ENCODE data around the gene YAP1.
A peak's percentile ranks its signal among the peaks of the same experiment; 100 is the strongest.

YAP1 gene

GRCh38 chr11:102097186-102097585 is 13.1 kb upstream of the YAP1 start:
- no peak overlapping the region for H3K4me3 ChIP-seq (ENCODE audit: low read depth, low read length)
- no peaks in the 10 kb centered on the region for H3K36me3 ChIP-seq (ENCODE audit: insufficient read depth, low read length)
- H3K27ac ChIP-seq (ENCODE audit: low read depth, low read length): no peak overlapping the region
- H2AFZ ChIP-seq (ENCODE audit: low read length, unreplicated experiment): no peak overlapping the region
- no peaks in the 10 kb centered on the region for H3K27me3 ChIP-seq (ENCODE audit: insufficient read depth, low read length)
- no peaks in the 10 kb centered on the region for H3K79me2 ChIP-seq (ENCODE audit: control insufficient read depth, insufficient read depth, low read length, unreplicated experiment)
- H3K4me1 ChIP-seq (ENCODE audit: control insufficient read depth, insufficient read depth, low read length, unreplicated experiment): no peaks in the 10 kb centered on the region

DNA sequence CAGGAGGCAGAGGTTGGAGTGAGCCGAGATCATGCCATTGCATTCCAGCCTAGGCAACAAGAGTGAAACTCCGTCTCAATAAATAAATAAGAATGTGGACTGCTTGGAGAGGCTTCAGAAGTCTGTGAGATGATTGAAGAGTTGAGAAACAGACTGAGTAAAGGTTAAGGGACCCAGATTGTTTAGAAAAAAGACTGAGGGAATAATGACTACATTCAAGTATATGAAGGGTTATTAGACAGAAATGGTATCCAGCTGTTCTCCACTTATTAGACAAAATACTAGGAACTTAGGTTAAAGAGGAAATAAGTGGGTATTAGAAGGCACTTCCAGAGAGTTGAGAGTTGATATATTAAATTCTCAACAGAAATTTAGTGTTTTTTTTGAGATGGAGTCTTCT is 10.5 kb upstream of the YAP1 start:
- Histone ChIP-seq H3K36me3 (ENCODE audit: insufficient read depth, low read length) (no peaks in the 10 kb centered on the region), H3K27me3 (ENCODE audit: insufficient read depth, low read length) (no peaks in the 10 kb centered on the region)

GRCh38 chr11:102108734-102109440 is 1.4 kb upstream of the YAP1 start:
- Histone ChIP-seq H3K79me2 (ENCODE audit: control insufficient read depth, insufficient read depth, low read length, unreplicated experiment) (peaks cover 35% of the 10 kb centered on the region), H2AFZ (ENCODE audit: low read length, unreplicated experiment) (peak overlapping the region; percentile 86), H3K4me1 (ENCODE audit: control insufficient read depth, insufficient read depth, low read length, unreplicated experiment) (peaks cover 17% of the 10 kb centered on the region), H3K4me3 (ENCODE audit: low read depth, low read length) (peak overlapping the region; percentile 96), H3K36me3 (ENCODE audit: insufficient read depth, low read length) (no peaks in the 10 kb centered on the region), H3K27me3 (ENCODE audit: insufficient read depth, low read length) (no peaks in the 10 kb centered on the region), H3K27ac (ENCODE audit: low read depth, low read length) (0 out of 2 replicates have a peak overlapping the region, but pooled peaks have one; percentile 98)

More for the DNA sequence above, 10.5 kb upstream of the YAP1 start:
- no peak overlapping the region for H3K4me3 ChIP-seq (ENCODE audit: low read depth, low read length)
- no peaks in the 10 kb centered on the region for H3K79me2 ChIP-seq (ENCODE audit: control insufficient read depth, insufficient read depth, low read length, unreplicated experiment)
- no peak overlapping the region for H2AFZ ChIP-seq (ENCODE audit: low read length, unreplicated experiment)
- no peaks in the 10 kb centered on the region for H3K4me1 ChIP-seq (ENCODE audit: control insufficient read depth, insufficient read depth, low read length, unreplicated experiment)
- no peak overlapping the region for H3K27ac ChIP-seq (ENCODE audit: low read depth, low read length)

- peaks cover 9% of the 10 kb centered on the region for H3K36me3 ChIP-seq (ENCODE audit: insufficient read depth, low read length)
- H3K27ac ChIP-seq (ENCODE audit: low read depth, low read length): peak overlapping the region; percentile 98
- peaks cover 53% of the 10 kb centered on the region for H3K79me2 ChIP-seq (ENCODE audit: control insufficient read depth, insufficient read depth, low read length, unreplicated experiment)
- peak overlapping the region; percentile 62 for H2AFZ ChIP-seq (ENCODE audit: low read length, unreplicated experiment)
- peak overlapping the region; percentile 96 for H3K4me3 ChIP-seq (ENCODE audit: low read depth, low read length)
- H3K27me3 ChIP-seq (ENCODE audit: insufficient read depth, low read length): no peaks in the 10 kb centered on the region
- H3K4me1 ChIP-seq (ENCODE audit: control insufficient read depth, insufficient read depth, low read length, unreplicated experiment): peaks cover 34% of the 10 kb centered on the region
These were observed 439 bp downstream of the YAP1 start for GRCh38 chr11:102110761-102111010.

- Histone ChIP-seq H3K27me3 (ENCODE audit: insufficient read depth, low read length) (no peaks in the 10 kb centered on the region), H3K27ac (ENCODE audit: low read depth, low read length) (peak overlapping the region; percentile 98), H3K4me1 (ENCODE audit: control insufficient read depth, insufficient read depth, low read length, unreplicated experiment) (peaks cover 39% of the 10 kb centered on the region), H2AFZ (ENCODE audit: low read length, unreplicated experiment) (peak overlapping the region; percentile 83), H3K79me2 (ENCODE audit: control insufficient read depth, insufficient read depth, low read length, unreplicated experiment) (peaks cover 58% of the 10 kb centered on the region), H3K4me3 (ENCODE audit: low read depth, low read length) (peak overlapping the region; percentile 96), H3K36me3 (ENCODE audit: insufficient read depth, low read length) (peaks cover 9% of the 10 kb centered on the region)
These were observed 952 bp downstream of the YAP1 start for GRCh38 chr11:102111011-102111786.

DNA sequence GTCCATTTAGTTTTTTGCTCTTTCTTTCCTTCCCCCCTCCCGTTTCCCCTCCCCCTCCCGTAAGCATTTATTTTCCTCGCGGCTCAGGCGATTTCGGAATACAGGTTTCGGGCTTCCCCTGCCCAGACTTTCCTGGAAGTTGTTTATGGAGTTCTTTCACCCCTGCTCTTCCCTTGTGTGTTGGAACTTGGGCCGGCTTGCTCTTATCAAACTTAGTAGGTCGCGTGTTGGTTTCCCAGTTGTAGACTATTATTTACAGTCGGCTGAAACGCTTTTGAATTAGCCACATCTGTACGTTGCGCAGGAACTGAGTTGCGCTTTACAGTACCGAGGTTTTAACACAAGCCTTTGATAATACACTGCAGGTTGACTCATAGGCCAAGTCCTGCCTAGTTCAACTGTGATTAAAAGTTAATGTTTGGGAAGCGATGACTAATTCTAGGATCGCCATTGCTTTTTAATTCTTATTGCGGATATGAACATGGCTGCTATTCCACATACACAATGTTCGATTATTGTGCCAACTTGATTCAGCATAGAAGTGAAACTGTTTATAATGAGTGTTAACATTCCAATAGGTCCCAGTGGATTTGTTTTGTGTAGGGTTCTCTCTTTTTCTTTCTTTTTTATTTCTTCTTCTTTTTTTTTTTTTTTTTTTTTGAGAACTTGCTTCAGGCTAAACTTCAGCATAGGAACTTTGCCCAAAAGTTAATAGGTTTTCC is 1.7 kb downstream of the YAP1 start:
- no peaks in the 10 kb centered on the region for H3K27me3 ChIP-seq (ENCODE audit: insufficient read depth, low read length)
- peaks cover 9% of the 10 kb centered on the region for H3K36me3 ChIP-seq (ENCODE audit: insufficient read depth, low read length)
- peaks cover 47% of the 10 kb centered on the region for H3K4me1 ChIP-seq (ENCODE audit: control insufficient read depth, insufficient read depth, low read length, unreplicated experiment)
- peak overlapping the region; percentile 96 for H3K4me3 ChIP-seq (ENCODE audit: low read depth, low read length)
- H2AFZ ChIP-seq (ENCODE audit: low read length, unreplicated experiment): peak overlapping the region; percentile 63
- H3K27ac ChIP-seq (ENCODE audit: low read depth, low read length): peak overlapping the region; percentile 98
- peaks cover 66% of the 10 kb centered on the region for H3K79me2 ChIP-seq (ENCODE audit: control insufficient read depth, insufficient read depth, low read length, unreplicated experiment)

DNA sequence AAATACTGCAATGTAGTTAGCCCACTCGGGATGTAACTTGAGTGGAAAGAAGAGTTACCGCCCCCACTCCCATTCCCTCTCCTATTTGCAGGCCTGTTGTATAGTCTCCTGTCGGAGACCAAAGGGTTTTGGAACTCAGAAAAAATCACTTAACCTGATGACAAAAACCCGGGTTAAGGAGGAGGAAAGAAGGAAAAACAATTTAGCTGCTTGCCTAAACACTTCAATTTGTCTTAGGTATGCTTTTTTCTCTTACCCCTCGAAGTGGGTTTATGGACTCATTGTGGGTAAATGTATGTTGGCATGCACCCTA is 2.2 kb downstream of the YAP1 start:
- Histone ChIP-seq H3K27ac (ENCODE audit: low read depth, low read length) (peak overlapping the region; percentile 98), H3K27me3 (ENCODE audit: insufficient read depth, low read length) (no peaks in the 10 kb centered on the region), H3K36me3 (ENCODE audit: insufficient read depth, low read length) (peaks cover 14% of the 10 kb centered on the region), H2AFZ (ENCODE audit: low read length, unreplicated experiment) (no peak overlapping the region), H3K79me2 (ENCODE audit: control insufficient read depth, insufficient read depth, low read length, unreplicated experiment) (peaks cover 71% of the 10 kb centered on the region), H3K4me1 (ENCODE audit: control insufficient read depth, insufficient read depth, low read length, unreplicated experiment) (peaks cover 52% of the 10 kb centered on the region), H3K4me3 (ENCODE audit: low read depth, low read length) (peak overlapping the region; percentile 96)

- Histone ChIP-seq H2AFZ (ENCODE audit: low read length, unreplicated experiment) (no peak overlapping the region), H3K79me2 (ENCODE audit: control insufficient read depth, insufficient read depth, low read length, unreplicated experiment) (peaks cover 81% of the 10 kb centered on the region), H3K4me3 (ENCODE audit: low read depth, low read length) (peak overlapping the region; percentile 58), H3K36me3 (ENCODE audit: insufficient read depth, low read length) (peaks cover 17% of the 10 kb centered on the region), H3K27me3 (ENCODE audit: insufficient read depth, low read length) (no peaks in the 10 kb centered on the region), H3K27ac (ENCODE audit: low read depth, low read length) (no peak overlapping the region), H3K4me1 (ENCODE audit: control insufficient read depth, insufficient read depth, low read length, unreplicated experiment) (peaks cover 58% of the 10 kb centered on the region)
These were observed 3.8 kb downstream of the YAP1 start for GRCh38 chr11:102114032-102114431.

GRCh38 chr11:102115557-102115956 is 5.3 kb downstream of the YAP1 start:
- peak overlapping the region; percentile 77 for H3K27ac ChIP-seq (ENCODE audit: low read depth, low read length)
- H2AFZ ChIP-seq (ENCODE audit: low read length, unreplicated experiment): no peak overlapping the region
- peaks cover 91% of the 10 kb centered on the region for H3K79me2 ChIP-seq (ENCODE audit: control insufficient read depth, insufficient read depth, low read length, unreplicated experiment)
- H3K36me3 ChIP-seq (ENCODE audit: insufficient read depth, low read length): peaks cover 17% of the 10 kb centered on the region
- H3K4me1 ChIP-seq (ENCODE audit: control insufficient read depth, insufficient read depth, low read length, unreplicated experiment): peaks cover 67% of the 10 kb centered on the region
- H3K27me3 ChIP-seq (ENCODE audit: insufficient read depth, low read length): no peaks in the 10 kb centered on the region
- peak overlapping the region; percentile 12; the same call in 1 of the 2 replicates for H3K4me3 ChIP-seq (ENCODE audit: low read depth, low read length)

- Histone ChIP-seq H3K36me3 (ENCODE audit: insufficient read depth, low read length) (peaks cover 17% of the 10 kb centered on the region), H3K4me3 (ENCODE audit: low read depth, low read length) (peak overlapping the region; percentile 66), H3K4me1 (ENCODE audit: control insufficient read depth, insufficient read depth, low read length, unreplicated experiment) (peaks cover 76% of the 10 kb centered on the region), H3K79me2 (ENCODE audit: control insufficient read depth, insufficient read depth, low read length, unreplicated experiment) (peaks cover 96% of the 10 kb centered on the region), H3K27me3 (ENCODE audit: insufficient read depth, low read length) (no peaks in the 10 kb centered on the region), H2AFZ (ENCODE audit: low read length, unreplicated experiment) (no peak overlapping the region), H3K27ac (ENCODE audit: low read depth, low read length) (peak overlapping the region; percentile 77)
These were observed 6.4 kb downstream of the YAP1 start for GRCh38 chr11:102116453-102117205.

Measured in ACC112 (cell line).